SK-N-SH (cell line): ENCODE data around the gene CA6.

Source experiments
- CHD2 ChIP-seq: fragments of 150-350 bp; IDR thresholded peaks from 2 replicates; pipeline ENCODE4 v1.6.1; 2018; ENCODE audit warnings: low read length; ENCODE audit not compliant: partially characterized antibody
- FOXJ3 ChIP-seq: sonication (generic); formaldehyde crosslinking; IDR thresholded peaks from 2 replicates; pipeline ENCODE4 v1.5.1; 2020; ENCODE audit warnings: mild to moderate bottlenecking, missing genetic modification reagents
- GABPA ChIP-seq: IDR thresholded peaks from 2 replicates; pipeline ENCODE4 v1.4.0; 2012; ENCODE audit warnings: low read depth, mild to moderate bottlenecking
- GATA2 ChIP-seq: sonication (generic); formaldehyde crosslinking; IDR thresholded peaks from 2 replicates; pipeline ENCODE4 v1.5.0; 2020; ENCODE audit warnings: mild to moderate bottlenecking, missing genetic modification reagents
- POLR2AphosphoS5 ChIP-seq: IDR thresholded peaks from 2 replicates; pipeline ENCODE4 v1.6.1; 2012; ENCODE audit warnings: low read depth, low read length
- RAD21 ChIP-seq: IDR thresholded peaks from 2 replicates; pipeline ENCODE4 v1.6.1; 2012; ENCODE audit warnings: mild to moderate bottlenecking, low read length
- SIN3A ChIP-seq: IDR thresholded peaks from 2 replicates; pipeline ENCODE4 v1.6.1; 2012; ENCODE audit warnings: low read depth, mild to moderate bottlenecking, low read length, moderate library complexity, borderline replicate concordance
- TF ChIP-seq, protein P1 (sequence below): fragments of 200-600 bp; sonication (generic); IDR thresholded peaks from 2 replicates; pipeline ENCODE4 v1.6.1; 2017; ENCODE audit warnings: antibody characterized with exemption, mild to moderate bottlenecking, moderate library complexity
- TF ChIP-seq, protein P2 (sequence below): IDR thresholded peaks from 2 replicates; pipeline ENCODE4 v1.6.1; 2012; ENCODE audit warnings: mild to moderate bottlenecking, low read depth, low read length, moderate library complexity
- TF ChIP-seq, protein P3 (sequence below): IDR thresholded peaks from 2 replicates; pipeline ENCODE4 v1.4.0; 2012; ENCODE audit warnings: low read depth, borderline replicate concordance
- TF ChIP-seq, protein P4 (sequence below): fragments of 150-350 bp; IDR thresholded peaks from 2 replicates; pipeline ENCODE4 v1.6.1; 2017; ENCODE audit warnings: antibody characterized with exemption, low read length, low read depth, borderline replicate concordance
- TF ChIP-seq, protein P5 (sequence below): IDR thresholded peaks from 2 replicates; pipeline ENCODE4 v1.4.0; 2012; ENCODE audit warnings: low read depth, borderline replicate concordance
- TF ChIP-seq, protein P6 (sequence below): IDR thresholded peaks from 2 replicates; pipeline ENCODE4 v1.4.0; 2012; ENCODE audit warnings: low read depth

DNA sequence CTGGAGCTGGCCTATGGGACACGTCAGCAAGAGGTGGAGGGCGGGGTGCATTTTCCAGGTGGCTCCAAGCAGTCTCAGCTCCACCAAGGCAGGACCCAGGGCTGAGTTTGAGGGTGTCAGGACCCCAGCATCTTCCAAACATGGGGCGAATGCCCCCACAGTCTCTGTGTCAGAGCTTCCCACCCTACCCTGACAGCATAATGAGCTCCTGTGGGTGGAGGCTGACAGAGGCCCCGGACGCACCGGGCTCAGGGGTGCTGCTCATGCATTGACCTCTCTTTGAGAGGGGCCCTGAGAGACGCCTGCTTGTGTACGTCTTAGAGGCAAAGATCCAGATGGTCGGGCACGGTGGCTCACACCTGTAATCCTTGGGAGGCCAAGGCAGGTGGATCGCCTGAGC lies 43.4 kb downstream of the CA6 start:
- no peak for TF ChIP-seq RAD21
- TF ChIP-seq CHD2, result no peak
- TF ChIP-seq, protein P1, sequence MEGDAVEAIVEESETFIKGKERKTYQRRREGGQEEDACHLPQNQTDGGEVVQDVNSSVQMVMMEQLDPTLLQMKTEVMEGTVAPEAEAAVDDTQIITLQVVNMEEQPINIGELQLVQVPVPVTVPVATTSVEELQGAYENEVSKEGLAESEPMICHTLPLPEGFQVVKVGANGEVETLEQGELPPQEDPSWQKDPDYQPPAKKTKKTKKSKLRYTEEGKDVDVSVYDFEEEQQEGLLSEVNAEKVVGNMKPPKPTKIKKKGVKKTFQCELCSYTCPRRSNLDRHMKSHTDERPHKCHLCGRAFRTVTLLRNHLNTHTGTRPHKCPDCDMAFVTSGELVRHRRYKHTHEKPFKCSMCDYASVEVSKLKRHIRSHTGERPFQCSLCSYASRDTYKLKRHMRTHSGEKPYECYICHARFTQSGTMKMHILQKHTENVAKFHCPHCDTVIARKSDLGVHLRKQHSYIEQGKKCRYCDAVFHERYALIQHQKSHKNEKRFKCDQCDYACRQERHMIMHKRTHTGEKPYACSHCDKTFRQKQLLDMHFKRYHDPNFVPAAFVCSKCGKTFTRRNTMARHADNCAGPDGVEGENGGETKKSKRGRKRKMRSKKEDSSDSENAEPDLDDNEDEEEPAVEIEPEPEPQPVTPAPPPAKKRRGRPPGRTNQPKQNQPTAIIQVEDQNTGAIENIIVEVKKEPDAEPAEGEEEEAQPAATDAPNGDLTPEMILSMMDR, result no peak
- TF ChIP-seq, protein P2, sequence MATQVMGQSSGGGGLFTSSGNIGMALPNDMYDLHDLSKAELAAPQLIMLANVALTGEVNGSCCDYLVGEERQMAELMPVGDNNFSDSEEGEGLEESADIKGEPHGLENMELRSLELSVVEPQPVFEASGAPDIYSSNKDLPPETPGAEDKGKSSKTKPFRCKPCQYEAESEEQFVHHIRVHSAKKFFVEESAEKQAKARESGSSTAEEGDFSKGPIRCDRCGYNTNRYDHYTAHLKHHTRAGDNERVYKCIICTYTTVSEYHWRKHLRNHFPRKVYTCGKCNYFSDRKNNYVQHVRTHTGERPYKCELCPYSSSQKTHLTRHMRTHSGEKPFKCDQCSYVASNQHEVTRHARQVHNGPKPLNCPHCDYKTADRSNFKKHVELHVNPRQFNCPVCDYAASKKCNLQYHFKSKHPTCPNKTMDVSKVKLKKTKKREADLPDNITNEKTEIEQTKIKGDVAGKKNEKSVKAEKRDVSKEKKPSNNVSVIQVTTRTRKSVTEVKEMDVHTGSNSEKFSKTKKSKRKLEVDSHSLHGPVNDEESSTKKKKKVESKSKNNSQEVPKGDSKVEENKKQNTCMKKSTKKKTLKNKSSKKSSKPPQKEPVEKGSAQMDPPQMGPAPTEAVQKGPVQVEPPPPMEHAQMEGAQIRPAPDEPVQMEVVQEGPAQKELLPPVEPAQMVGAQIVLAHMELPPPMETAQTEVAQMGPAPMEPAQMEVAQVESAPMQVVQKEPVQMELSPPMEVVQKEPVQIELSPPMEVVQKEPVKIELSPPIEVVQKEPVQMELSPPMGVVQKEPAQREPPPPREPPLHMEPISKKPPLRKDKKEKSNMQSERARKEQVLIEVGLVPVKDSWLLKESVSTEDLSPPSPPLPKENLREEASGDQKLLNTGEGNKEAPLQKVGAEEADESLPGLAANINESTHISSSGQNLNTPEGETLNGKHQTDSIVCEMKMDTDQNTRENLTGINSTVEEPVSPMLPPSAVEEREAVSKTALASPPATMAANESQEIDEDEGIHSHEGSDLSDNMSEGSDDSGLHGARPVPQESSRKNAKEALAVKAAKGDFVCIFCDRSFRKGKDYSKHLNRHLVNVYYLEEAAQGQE, result no peak
- TF ChIP-seq, protein P3, sequence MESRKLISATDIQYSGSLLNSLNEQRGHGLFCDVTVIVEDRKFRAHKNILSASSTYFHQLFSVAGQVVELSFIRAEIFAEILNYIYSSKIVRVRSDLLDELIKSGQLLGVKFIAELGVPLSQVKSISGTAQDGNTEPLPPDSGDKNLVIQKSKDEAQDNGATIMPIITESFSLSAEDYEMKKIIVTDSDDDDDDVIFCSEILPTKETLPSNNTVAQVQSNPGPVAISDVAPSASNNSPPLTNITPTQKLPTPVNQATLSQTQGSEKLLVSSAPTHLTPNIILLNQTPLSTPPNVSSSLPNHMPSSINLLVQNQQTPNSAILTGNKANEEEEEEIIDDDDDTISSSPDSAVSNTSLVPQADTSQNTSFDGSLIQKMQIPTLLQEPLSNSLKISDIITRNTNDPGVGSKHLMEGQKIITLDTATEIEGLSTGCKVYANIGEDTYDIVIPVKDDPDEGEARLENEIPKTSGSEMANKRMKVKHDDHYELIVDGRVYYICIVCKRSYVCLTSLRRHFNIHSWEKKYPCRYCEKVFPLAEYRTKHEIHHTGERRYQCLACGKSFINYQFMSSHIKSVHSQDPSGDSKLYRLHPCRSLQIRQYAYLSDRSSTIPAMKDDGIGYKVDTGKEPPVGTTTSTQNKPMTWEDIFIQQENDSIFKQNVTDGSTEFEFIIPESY, result no peak
- TF ChIP-seq, protein P4, sequence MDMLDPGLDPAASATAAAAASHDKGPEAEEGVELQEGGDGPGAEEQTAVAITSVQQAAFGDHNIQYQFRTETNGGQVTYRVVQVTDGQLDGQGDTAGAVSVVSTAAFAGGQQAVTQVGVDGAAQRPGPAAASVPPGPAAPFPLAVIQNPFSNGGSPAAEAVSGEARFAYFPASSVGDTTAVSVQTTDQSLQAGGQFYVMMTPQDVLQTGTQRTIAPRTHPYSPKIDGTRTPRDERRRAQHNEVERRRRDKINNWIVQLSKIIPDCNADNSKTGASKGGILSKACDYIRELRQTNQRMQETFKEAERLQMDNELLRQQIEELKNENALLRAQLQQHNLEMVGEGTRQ, result no peak
- TF ChIP-seq, protein P5, sequence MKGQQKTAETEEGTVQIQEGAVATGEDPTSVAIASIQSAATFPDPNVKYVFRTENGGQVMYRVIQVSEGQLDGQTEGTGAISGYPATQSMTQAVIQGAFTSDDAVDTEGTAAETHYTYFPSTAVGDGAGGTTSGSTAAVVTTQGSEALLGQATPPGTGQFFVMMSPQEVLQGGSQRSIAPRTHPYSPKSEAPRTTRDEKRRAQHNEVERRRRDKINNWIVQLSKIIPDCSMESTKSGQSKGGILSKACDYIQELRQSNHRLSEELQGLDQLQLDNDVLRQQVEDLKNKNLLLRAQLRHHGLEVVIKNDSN, result no peak
- no peak for TF ChIP-seq GATA2 (CRISPR knock-in tag)
- TF ChIP-seq, protein P6, sequence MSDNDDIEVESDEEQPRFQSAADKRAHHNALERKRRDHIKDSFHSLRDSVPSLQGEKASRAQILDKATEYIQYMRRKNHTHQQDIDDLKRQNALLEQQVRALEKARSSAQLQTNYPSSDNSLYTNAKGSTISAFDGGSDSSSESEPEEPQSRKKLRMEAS, result no peak
- no peak for TF ChIP-seq POLR2AphosphoS5
- TF ChIP-seq FOXJ3 (CRISPR knock-in tag), result no peak
- no peak for TF ChIP-seq SIN3A
- no peak for TF ChIP-seq GABPA
